Lower leg skin (tissue), 3 donors: ENCODE results near the gene STT3B.

Source experiments
- CTCF ChIP-seq, 3 donors: fragments of 450-650 bp; IDR thresholded peaks; one replicate each; pipeline ENCODE4 v1.5.1; 2016; ENCODE audit warnings: antibody characterized with exemption in 3 of 3, mild to moderate bottlenecking in 3 of 3, moderate library complexity in 2 of 3
- POLR2A ChIP-seq, 2 donors: fragments of 450-650 bp; IDR thresholded peaks; one replicate each; pipeline ENCODE4 v1.6.1; 2016 to 2017; ENCODE audit warnings: antibody characterized with exemption in 2 of 2, mild to moderate bottlenecking in 1 of 2, moderate library complexity in 1 of 2

- TF ChIP-seq CTCF (IDR thresholded peaks at IDR 0.05), result no peak
- TF ChIP-seq POLR2A (IDR thresholded peaks at IDR 0.05), result no peak
Observed at GRCh38 chr3:31596176-31596575, 63.5 kb downstream of the STT3B start.
